Measurements from ENCODE around the gene SEPTIN2.
A peak's percentile ranks its signal among the peaks of the same experiment; 100 is the strongest.
"Not testable (repeated sequence)": the region's sequence is repeated elsewhere in the genome, so short reads cannot be mapped to it uniquely, and the experiment has no call there.

The SEPTIN2 gene

GRCh38 chr2:241315879-241316631 is at the start of gene SEPTIN2:
Gene SEPTIN2 (plus strand): TSS chr2:241315925. CDS start chr2:241324233, 8,308 bp downstream.
- DNase-seq = peak; percentile 78

GRCh38 chr2:241267249-241268067 is 48.3 kb upstream of the SEPTIN2 start:
- no peak for DNase-seq

GRCh38 chr2:241268306-241268705 is 47.4 kb upstream of the SEPTIN2 start:
- no peak for DNase-seq

- no peak for DNase-seq
Observed at GRCh38 chr2:241268716-241269445, 46.8 kb upstream of the SEPTIN2 start.

- DNase-seq = no peak
Observed at GRCh38 chr2:241269707-241270520, 45.8 kb upstream of the SEPTIN2 start.

GRCh38 chr2:241270531-241270930 is 45.2 kb upstream of the SEPTIN2 start:
- DNase-seq = no peak

GRCh38 chr2:241271706-241272302 is 43.9 kb upstream of the SEPTIN2 start:
- peak; percentile 65 for DNase-seq

GRCh38 chr2:241272303-241273209 is 43.2 kb upstream of the SEPTIN2 start:
- DNase-seq = peak; percentile 65

GRCh38 chr2:241273210-241274020 is 42.3 kb upstream of the SEPTIN2 start:
- no peak for DNase-seq

- DNase-seq = no peak
Observed at GRCh38 chr2:241274127-241274526, 41.6 kb upstream of the SEPTIN2 start.

GRCh38 chr2:241275504-241275903 is 40.2 kb upstream of the SEPTIN2 start:
- DNase-seq = no peak

GRCh38 chr2:241275910-241276309 is 39.8 kb upstream of the SEPTIN2 start:
- no peak for DNase-seq

- not testable (repeated sequence) for DNase-seq
Observed at GRCh38 chr2:241278306-241278705, 37.4 kb upstream of the SEPTIN2 start.

- no peak for DNase-seq
Observed at GRCh38 chr2:241279413-241279812, 36.3 kb upstream of the SEPTIN2 start.

GRCh38 chr2:241279828-241280227 is 35.9 kb upstream of the SEPTIN2 start:
- no peak for DNase-seq

- no peak for DNase-seq
Observed at GRCh38 chr2:241280291-241280690, 35.4 kb upstream of the SEPTIN2 start.

GRCh38 chr2:241282555-241282954 is 33.2 kb upstream of the SEPTIN2 start:
- no peak for DNase-seq

GRCh38 chr2:241285596-241285995 is 30.1 kb upstream of the SEPTIN2 start:
- no peak for DNase-seq

GRCh38 chr2:241286348-241287090 is 29.2 kb upstream of the SEPTIN2 start:
- DNase-seq = no peak
